ENCODE measurements around the gene ZBTB17. TPM values are rescaled to one million over a fixed set of nuclear protein-coding genes. Genes with fewer than 3 reads are reported as not detected.

ZBTB17 gene
- total RNA-seq, 1 donor from 2014 or later = 38.5 TPM

- DNase-seq (ENCODE audit: extremely low spot score in 2 of 2) = no peak
- intact Hi-C loops (cut with DNase I) = loop anchor here (5.0 kb wide), 1 partner anchor 181 kb away; no protein-coding TSS in a partner anchor
- TF ChIP-seq, protein P1, sequence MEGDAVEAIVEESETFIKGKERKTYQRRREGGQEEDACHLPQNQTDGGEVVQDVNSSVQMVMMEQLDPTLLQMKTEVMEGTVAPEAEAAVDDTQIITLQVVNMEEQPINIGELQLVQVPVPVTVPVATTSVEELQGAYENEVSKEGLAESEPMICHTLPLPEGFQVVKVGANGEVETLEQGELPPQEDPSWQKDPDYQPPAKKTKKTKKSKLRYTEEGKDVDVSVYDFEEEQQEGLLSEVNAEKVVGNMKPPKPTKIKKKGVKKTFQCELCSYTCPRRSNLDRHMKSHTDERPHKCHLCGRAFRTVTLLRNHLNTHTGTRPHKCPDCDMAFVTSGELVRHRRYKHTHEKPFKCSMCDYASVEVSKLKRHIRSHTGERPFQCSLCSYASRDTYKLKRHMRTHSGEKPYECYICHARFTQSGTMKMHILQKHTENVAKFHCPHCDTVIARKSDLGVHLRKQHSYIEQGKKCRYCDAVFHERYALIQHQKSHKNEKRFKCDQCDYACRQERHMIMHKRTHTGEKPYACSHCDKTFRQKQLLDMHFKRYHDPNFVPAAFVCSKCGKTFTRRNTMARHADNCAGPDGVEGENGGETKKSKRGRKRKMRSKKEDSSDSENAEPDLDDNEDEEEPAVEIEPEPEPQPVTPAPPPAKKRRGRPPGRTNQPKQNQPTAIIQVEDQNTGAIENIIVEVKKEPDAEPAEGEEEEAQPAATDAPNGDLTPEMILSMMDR (IDR thresholded peaks at IDR 0.05) = no peak
- H3K4me1 ChIP-seq = no peaks in the 10 kb centered on the region
- H3K9me3 ChIP-seq = no peaks in the 10 kb centered on the region
- no peaks in the 10 kb centered on the region for H3K36me3 ChIP-seq
- H3K4me3 ChIP-seq = no peak overlapping the region
- no peaks in the 10 kb centered on the region for H3K27me3 ChIP-seq
- no peak overlapping the region for H3K27ac ChIP-seq
Measured at GRCh38 chr1:15992582-15993500, 16.9 kb upstream of the ZBTB17 start.

DNA sequence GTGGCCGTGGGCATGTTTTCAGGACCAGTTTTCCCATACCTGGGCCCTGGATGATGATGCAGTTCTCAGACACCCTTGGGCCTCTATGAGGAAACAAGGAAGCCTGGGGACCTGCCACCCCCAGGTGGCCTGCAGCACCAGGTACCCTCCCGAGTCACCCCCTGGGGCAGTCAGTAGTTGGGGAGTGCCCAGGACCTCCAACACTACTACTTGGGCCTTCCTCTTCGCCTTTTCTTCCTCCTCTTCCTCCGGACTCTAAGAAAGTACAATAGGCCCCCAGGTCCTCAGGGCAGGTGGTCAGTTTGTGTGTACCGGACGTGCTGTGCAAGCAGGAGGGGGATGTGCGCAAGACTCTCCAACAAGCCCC lies 16.3 kb upstream of the ZBTB17 start:
- intact Hi-C loops (cut with DNase I) = loop anchor here (5.0 kb wide), 1 partner anchor 180 kb away; no protein-coding TSS in a partner anchor
- Histone ChIP-seq H3K36me3 (no peaks in the 10 kb centered on the region), H3K9me3 (no peaks in the 10 kb centered on the region), H3K27ac (no peak overlapping the region), H3K4me3 (no peak overlapping the region), H3K4me1 (no peaks in the 10 kb centered on the region), H3K27me3 (no peaks in the 10 kb centered on the region)
- no peak for DNase-seq (ENCODE audit: extremely low spot score in 2 of 2)
- TF ChIP-seq POLR2AphosphoS5 (IDR thresholded peaks at IDR 0.05; ENCODE audit: insufficient read depth in 1 of 2, low read depth in 1 of 2) = no peak
- TF ChIP-seq, protein P1 (IDR thresholded peaks at IDR 0.05) = no peak
- TF ChIP-seq POLR2A (IDR thresholded peaks at IDR 0.05) = no peak

- TF ChIP-seq, protein P1 (IDR thresholded peaks at IDR 0.05) = no peak
- TF ChIP-seq POLR2AphosphoS5 (IDR thresholded peaks at IDR 0.05; ENCODE audit: insufficient read depth in 1 of 2, low read depth in 1 of 2) (no peak), POLR2A (IDR thresholded peaks at IDR 0.05) (no peak)
- Histone ChIP-seq H3K27me3 (no peaks in the 10 kb centered on the region), H3K9me3 (no peaks in the 10 kb centered on the region), H3K27ac (no peak overlapping the region), H3K36me3 (no peaks in the 10 kb centered on the region), H3K4me3 (no peak overlapping the region), H3K4me1 (no peaks in the 10 kb centered on the region)
- DNase-seq (ENCODE audit: extremely low spot score in 2 of 2) = no peak
- intact Hi-C loops (cut with DNase I) = loop anchor here (5.0 kb wide), 1 partner anchor 179 kb away; no protein-coding TSS in a partner anchor
Measured at GRCh38 chr1:15991427-15992186, 15.7 kb upstream of the ZBTB17 start.

GRCh38 chr1:15989776-15990175 lies 13.9 kb upstream of the ZBTB17 start:
- intact Hi-C loops (cut with DNase I) = loop anchor here (5.0 kb wide), 1 partner anchor 177 kb away; no protein-coding TSS in a partner anchor
- Histone ChIP-seq H3K9me3 (no peaks in the 10 kb centered on the region), H3K4me3 (no peak overlapping the region), H3K27me3 (no peaks in the 10 kb centered on the region), H3K36me3 (no peaks in the 10 kb centered on the region), H3K27ac (no peak overlapping the region), H3K4me1 (no peaks in the 10 kb centered on the region)
- no peak for DNase-seq (ENCODE audit: extremely low spot score in 2 of 2)
- no peak for TF ChIP-seq POLR2A (IDR thresholded peaks at IDR 0.05)
- TF ChIP-seq, protein P1 (IDR thresholded peaks at IDR 0.05) = no peak
- no peak for TF ChIP-seq POLR2AphosphoS5 (IDR thresholded peaks at IDR 0.05; ENCODE audit: insufficient read depth in 1 of 2, low read depth in 1 of 2)
